HepG2 (cell line): Measurements from ENCODE around the gene TRIM69. TPM values are rescaled to one million over a fixed set of nuclear protein-coding genes. Genes with fewer than 3 reads are reported as not detected.
A peak's percentile ranks its signal among the peaks of the same experiment; 100 is the strongest.

Experiments used
- BCL3 ChIP-seq: sonication (generic); formaldehyde crosslinking; IDR thresholded peaks from 2 replicates; pipeline ENCODE4 v1.5.1; 2020; ENCODE audit warnings: mild to moderate bottlenecking, missing genetic modification reagents, moderate library complexity
- HDAC1 ChIP-seq: sonication (generic); formaldehyde crosslinking; IDR thresholded peaks from 2 replicates; pipeline ENCODE4 v1.5.1; 2020; ENCODE audit warnings: mild to moderate bottlenecking, missing genetic modification reagents
- KDM3A ChIP-seq: IDR thresholded peaks from 2 replicates; pipeline ENCODE4 v1.6.1; 2018; ENCODE audit warnings: low read depth, missing compliant biosample characterization
- MAX ChIP-seq: IDR thresholded peaks from 2 replicates; pipeline ENCODE4 v1.6.1; 2012; ENCODE audit warnings: inconsistent platforms
- MXD4 ChIP-seq: IDR thresholded peaks from 2 replicates; pipeline ENCODE4 v1.6.1; 2016; ENCODE audit warnings: mild to moderate bottlenecking, missing biosample characterization, missing genetic modification reagents
- MYC ChIP-seq: sonication (generic); formaldehyde crosslinking; IDR thresholded peaks from 2 replicates; pipeline ENCODE4 v1.9.0; 2021; ENCODE audit warnings: missing genetic modification reagents, borderline replicate concordance
- NCOR1 ChIP-seq: fragments of 200-600 bp; sonication (generic); IDR thresholded peaks from 2 replicates; pipeline ENCODE4 v1.7.0; 2017; ENCODE audit warnings: antibody characterized with exemption, low read length, borderline replicate concordance
- POLR2A ChIP-seq, 2 experiments: IDR thresholded peaks; 2 replicates each; pipeline ENCODE4 v1.6.1; 2011; ENCODE audit warnings: low read depth in 2 of 2, low read length in 2 of 2, mild to moderate bottlenecking in 1 of 2, moderate library complexity in 1 of 2; ENCODE audit not compliant: insufficient read depth in 1 of 2
- STAG1 ChIP-seq: sonication (generic); formaldehyde crosslinking; IDR thresholded peaks from 2 replicates; pipeline ENCODE4 v1.4.0; 2020; ENCODE audit warnings: missing genetic modification reagents
- THAP9 ChIP-seq: sonication (generic); formaldehyde crosslinking; IDR thresholded peaks from 2 replicates; pipeline ENCODE4; 2020; ENCODE audit warnings: missing genetic modification reagents, mild to moderate bottlenecking, borderline replicate concordance
- TMF1 ChIP-seq: sonication (generic); formaldehyde crosslinking; IDR thresholded peaks from 2 replicates; pipeline ENCODE4 v1.8.1; 2022; ENCODE audit warnings: low read depth, missing genetic modification reagents
- ZEB1 ChIP-seq: IDR thresholded peaks from 2 replicates; pipeline ENCODE4 v1.6.1; 2012; ENCODE audit warnings: mild to moderate bottlenecking, low read depth, inconsistent platforms; ENCODE audit not compliant: insufficient replicate concordance
- ZHX1 ChIP-seq: sonication (generic); formaldehyde crosslinking; IDR thresholded peaks from 2 replicates; pipeline ENCODE4 v1.8.1; 2022; ENCODE audit warnings: low read depth, mild to moderate bottlenecking, missing genetic modification reagents
- ZNF431 ChIP-seq: sonication (generic); formaldehyde crosslinking; IDR thresholded peaks from 2 replicates; pipeline ENCODE4 v1.9.0; 2022; ENCODE audit warnings: missing genetic modification reagents, low read depth, mild to moderate bottlenecking, borderline replicate concordance
- ZNF670 ChIP-seq: sonication (generic); formaldehyde crosslinking; IDR thresholded peaks from 2 replicates; pipeline ENCODE4 v1.8.0; 2022; ENCODE audit warnings: mild to moderate bottlenecking, missing genetic modification reagents, borderline replicate concordance
- polyA plus RNA-seq, 8 experiments: library from polyadenylated mRNA; depleted of rRNA in 3 of 8; stranded (reverse) in 7 of 8; unstranded in 1 of 8; fragments of >200 nt; fragmentation: Illumina TruSeq in 4 of 8; extraction: Trizol in 4 of 8; gene quantifications; 2 replicates each; pipeline versions ENCODE4 v1.2.1 to v1.2.3, GENCODE V29; 2011 to 2016; ENCODE audit warnings: low read depth in 4 of 8, missing spikeins in 1 of 8, mixed read lengths in 1 of 8; ENCODE audit not compliant: insufficient read depth in 1 of 8
- total RNA-seq, 5 experiments: library from RNA; depleted of rRNA; stranded (reverse); fragments of >200 nt; fragmentation: Illumina TruSeq; extraction: Trizol; gene quantifications; 2 replicates each; pipeline ENCODE4 v1.2.3, GENCODE V29; 2016; ENCODE audit warnings: low read depth in 1 of 5
- TF ChIP-seq, protein P1 (sequence below): sonication (generic); formaldehyde crosslinking; IDR thresholded peaks from 2 replicates; pipeline ENCODE4 v1.8.1; 2023; ENCODE audit warnings: mild to moderate bottlenecking, missing genetic modification reagents
- TF ChIP-seq, protein P2 (sequence below): sonication (generic); formaldehyde crosslinking; IDR thresholded peaks from 2 replicates; pipeline ENCODE4 v1.4.0; 2020; ENCODE audit warnings: mild to moderate bottlenecking, missing genetic modification reagents

The TRIM69 gene
- total and polyA plus RNA-seq, 2 of the 13 experiments (the other 11 are each of a cell fraction or from before 2014, with no cell fraction given), result 2.6 to 3.2 TPM

DNA sequence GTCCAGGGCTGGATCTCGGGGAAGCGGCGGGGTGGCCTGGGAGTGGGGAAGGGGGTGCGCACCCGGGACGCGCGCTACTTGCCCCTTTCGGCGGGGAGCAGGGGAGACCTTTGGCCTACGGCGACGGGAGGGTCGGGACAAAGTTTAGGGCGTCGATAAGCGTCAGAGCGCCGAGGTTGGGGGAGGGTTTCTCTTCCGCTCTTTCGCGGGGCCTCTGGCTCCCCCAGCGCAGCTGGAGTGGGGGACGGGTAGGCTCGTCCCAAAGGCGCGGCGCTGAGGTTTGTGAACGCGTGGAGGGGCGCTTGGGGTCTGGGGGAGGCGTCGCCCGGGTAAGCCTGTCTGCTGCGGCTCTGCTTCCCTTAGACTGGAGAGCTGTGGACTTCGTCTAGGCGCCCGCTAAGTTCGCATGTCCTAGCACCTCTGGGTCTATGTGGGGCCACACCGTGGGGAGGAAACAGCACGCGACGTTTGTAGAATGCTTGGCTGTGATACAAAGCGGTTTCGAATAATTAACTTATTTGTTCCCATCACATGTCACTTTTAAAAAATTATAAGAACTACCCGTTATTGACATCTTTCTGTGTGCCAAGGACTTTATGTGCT, 24.5 kb upstream of the TRIM69 start (continued):
- TF ChIP-seq THAP9 (CRISPR knock-in tag), result no peak
- no peak; the same call in 1 of the 2 replicates for TF ChIP-seq BCL3 (CRISPR knock-in tag)
- no peak for TF ChIP-seq ZHX1 (CRISPR knock-in tag)
- TF ChIP-seq ZNF670 (CRISPR knock-in tag), result peak; percentile 76
- no peak for TF ChIP-seq STAG1 (CRISPR knock-in tag)
- no peak for TF ChIP-seq NCOR1
- TF ChIP-seq TMF1 (CRISPR knock-in tag), result peak; percentile 60; the same call in 1 of the 2 replicates
- no peak for TF ChIP-seq MXD4 (CRISPR knock-in tag)
- TF ChIP-seq POLR2A (IDR thresholded peaks at IDR 0.05; ENCODE audit: insufficient read depth in 1 of 2, low read depth in 2 of 2, low read length in 2 of 2), result no peak
- TF ChIP-seq ZEB1, result no peak
- peak; percentile 18; the same call in 1 of the 2 replicates for TF ChIP-seq MAX
- 0 out of 2 replicates have a peak, but pooled peaks have one; percentile 13 for TF ChIP-seq KDM3A (CRISPR knock-in tag)
- TF ChIP-seq MYC, result no peak
- TF ChIP-seq, protein P1, sequence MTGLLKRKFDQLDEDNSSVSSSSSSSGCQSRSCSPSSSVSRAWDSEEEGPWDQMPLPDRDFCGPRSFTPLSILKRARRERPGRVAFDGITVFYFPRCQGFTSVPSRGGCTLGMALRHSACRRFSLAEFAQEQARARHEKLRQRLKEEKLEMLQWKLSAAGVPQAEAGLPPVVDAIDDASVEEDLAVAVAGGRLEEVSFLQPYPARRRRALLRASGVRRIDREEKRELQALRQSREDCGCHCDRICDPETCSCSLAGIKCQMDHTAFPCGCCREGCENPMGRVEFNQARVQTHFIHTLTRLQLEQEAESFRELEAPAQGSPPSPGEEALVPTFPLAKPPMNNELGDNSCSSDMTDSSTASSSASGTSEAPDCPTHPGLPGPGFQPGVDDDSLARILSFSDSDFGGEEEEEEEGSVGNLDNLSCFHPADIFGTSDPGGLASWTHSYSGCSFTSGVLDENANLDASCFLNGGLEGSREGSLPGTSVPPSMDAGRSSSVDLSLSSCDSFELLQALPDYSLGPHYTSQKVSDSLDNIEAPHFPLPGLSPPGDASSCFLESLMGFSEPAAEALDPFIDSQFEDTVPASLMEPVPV (CRISPR knock-in tag), result peak; percentile 71; the same call in 1 of the 2 replicates
- TF ChIP-seq, protein P2, sequence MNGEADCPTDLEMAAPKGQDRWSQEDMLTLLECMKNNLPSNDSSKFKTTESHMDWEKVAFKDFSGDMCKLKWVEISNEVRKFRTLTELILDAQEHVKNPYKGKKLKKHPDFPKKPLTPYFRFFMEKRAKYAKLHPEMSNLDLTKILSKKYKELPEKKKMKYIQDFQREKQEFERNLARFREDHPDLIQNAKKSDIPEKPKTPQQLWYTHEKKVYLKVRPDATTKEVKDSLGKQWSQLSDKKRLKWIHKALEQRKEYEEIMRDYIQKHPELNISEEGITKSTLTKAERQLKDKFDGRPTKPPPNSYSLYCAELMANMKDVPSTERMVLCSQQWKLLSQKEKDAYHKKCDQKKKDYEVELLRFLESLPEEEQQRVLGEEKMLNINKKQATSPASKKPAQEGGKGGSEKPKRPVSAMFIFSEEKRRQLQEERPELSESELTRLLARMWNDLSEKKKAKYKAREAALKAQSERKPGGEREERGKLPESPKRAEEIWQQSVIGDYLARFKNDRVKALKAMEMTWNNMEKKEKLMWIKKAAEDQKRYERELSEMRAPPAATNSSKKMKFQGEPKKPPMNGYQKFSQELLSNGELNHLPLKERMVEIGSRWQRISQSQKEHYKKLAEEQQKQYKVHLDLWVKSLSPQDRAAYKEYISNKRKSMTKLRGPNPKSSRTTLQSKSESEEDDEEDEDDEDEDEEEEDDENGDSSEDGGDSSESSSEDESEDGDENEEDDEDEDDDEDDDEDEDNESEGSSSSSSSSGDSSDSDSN (CRISPR knock-in tag), result peak; percentile 40; the same call in 1 of the 2 replicates
- TF ChIP-seq HDAC1 (CRISPR knock-in tag), result 0 out of 2 replicates have a peak, but pooled peaks have one; percentile 5
- peak; percentile 20; the same call in 1 of the 2 replicates for TF ChIP-seq ZNF431 (CRISPR knock-in tag)
